Endodermal cell (in vitro differentiated cells): ENCODE results near the gene SCN1A. TPM values are rescaled to one million over a fixed set of nuclear protein-coding genes. Genes with fewer than 3 reads are reported as not detected.

ENCODE experiments used
- DNase-seq: peaks from one replicate; pipeline ENCODE4 v3.0.0-alpha.2; 2017
- H3K27ac ChIP-seq: 2 replicates; pipeline ENCODE4 v1.5.1; 2013; ENCODE audit warnings: mild to moderate bottlenecking, low read depth, low read length, moderate library complexity
- H3K27me3 ChIP-seq: 2 replicates; pipeline ENCODE4 v1.6.1; 2013; ENCODE audit warnings: mild to moderate bottlenecking, low read length, moderate library complexity; ENCODE audit not compliant: insufficient read depth, control insufficient read depth, poor library complexity, severe bottlenecking
- H3K36me3 ChIP-seq: 2 replicates; pipeline ENCODE4 v1.7.0; 2013; ENCODE audit warnings: mild to moderate bottlenecking, low read length, moderate library complexity; ENCODE audit not compliant: control insufficient read depth, insufficient read depth
- H3K4me1 ChIP-seq: one replicate; pipeline ENCODE4 v1.7.0; 2013; ENCODE audit warnings: low read length; ENCODE audit not compliant: control insufficient read depth, insufficient read depth
- H3K4me3 ChIP-seq: 2 replicates; pipeline ENCODE4 v1.5.1; 2013; ENCODE audit warnings: mild to moderate bottlenecking, low read length, moderate library complexity
- H3K9ac ChIP-seq: 2 replicates; pipeline ENCODE4 v1.6.1; 2013; ENCODE audit warnings: mild to moderate bottlenecking, low read length, moderate library complexity; ENCODE audit not compliant: poor library complexity, severe bottlenecking; ENCODE audit errors: extremely low read depth
- H3K9me3 ChIP-seq: 2 replicates; pipeline ENCODE4 v1.6.1; 2013; ENCODE audit warnings: mild to moderate bottlenecking, low read length, moderate library complexity; ENCODE audit not compliant: control insufficient read depth
- H3K27ac Mint-ChIP-seq: 2 replicates; pipeline ENCODE4 v1.8.0; 2020; ENCODE audit warnings: mixed read lengths
- H3K27me3 Mint-ChIP-seq: 2 replicates; pipeline ENCODE4 v1.8.0; 2021; ENCODE audit warnings: mild to moderate bottlenecking, mixed read lengths; ENCODE audit not compliant: insufficient read depth
- H3K36me3 Mint-ChIP-seq: 2 replicates; pipeline ENCODE4 v1.8.0; 2020; ENCODE audit warnings: low read depth, mixed read lengths
- H3K4me1 Mint-ChIP-seq: 2 replicates; pipeline ENCODE4 v1.8.0; 2020; ENCODE audit warnings: mixed read lengths
- H3K4me3 Mint-ChIP-seq: 2 replicates; pipeline ENCODE4 v1.8.0; 2020; ENCODE audit warnings: mild to moderate bottlenecking, moderate library complexity, mixed read lengths
- H3K9me3 Mint-ChIP-seq: 2 replicates; pipeline ENCODE4 v1.8.0; 2020; ENCODE audit warnings: mild to moderate bottlenecking, mixed read lengths
- CTCF ChIP-seq: fragments of 200-600 bp; sonication (generic); conservative IDR thresholded peaks from 2 replicates; pipeline ENCODE4 v1.5.0; 2021; ENCODE audit warnings: antibody characterized with exemption, mild to moderate bottlenecking
- WGBS, 2 experiments: methylation state at CpG; one replicate each; pipeline versions ENCODE4 v1.1.5 to v1.1.7; 2013; ENCODE audit warnings: missing lambda C conversion rate in 2 of 2, mixed read lengths in 1 of 2; ENCODE audit not compliant: insufficient coverage in 1 of 2, insufficient read length in 1 of 2; 5-methylcytosine and 5-hydroxymethylcytosine counted together
- total RNA-seq, 2 donors: library from RNA; stranded (reverse); fragmentation: NEBNext Ultra II Directional in 1 of 2; extraction: Animal tissue kit (Norgen Biotek cat#: 25700) in 1 of 2; gene quantifications; 2 replicates in 1 of 2; 3 replicates in 1 of 2; pipeline ENCODE4 v1.2.1, GENCODE V29; 2021

SCN1A gene
- total RNA-seq, 2 donors from 2014 or later: not detected

DNA sequence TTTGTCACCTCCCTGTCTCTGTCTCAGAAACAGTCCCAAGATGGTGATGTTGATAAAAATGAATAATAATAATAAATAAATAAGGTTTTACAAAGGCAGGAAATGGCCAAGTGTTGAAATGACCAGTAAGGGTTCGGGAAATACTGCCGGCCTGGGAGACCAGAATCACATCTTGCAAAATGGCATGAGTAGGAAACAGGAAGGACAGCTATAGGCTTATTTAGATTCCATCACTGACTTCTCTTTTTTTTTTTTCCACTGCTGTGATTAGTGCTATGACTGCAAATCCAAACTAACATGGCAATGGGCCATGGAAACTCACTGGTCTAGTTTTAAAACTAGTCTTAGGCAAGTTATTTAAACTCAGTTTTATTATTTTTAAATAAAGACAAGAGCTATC is 60.6 kb downstream of the SCN1A start:
- Histone ChIP-seq H3K4me3 (no peak overlapping the region), H3K9me3 (no peaks in the 10 kb centered on the region), H3K9ac (no peak overlapping the region), H3K27ac (no peak overlapping the region), H3K4me1 (no peaks in the 10 kb centered on the region), H3K27me3 (no peaks in the 10 kb centered on the region), H3K36me3 (no peaks in the 10 kb centered on the region)
- Mint-ChIP-seq H3K4me3 (no peak overlapping the region), H3K36me3 (no peaks in the 10 kb centered on the region), H3K9me3 (no peaks in the 10 kb centered on the region), H3K27ac (no peak overlapping the region), H3K4me1 (no peaks in the 10 kb centered on the region), H3K27me3 (no peaks in the 10 kb centered on the region)
- no peak for DNase-seq
- no peak for TF ChIP-seq CTCF
- 98 to 100% methylated on average over 2 of the region's 2 CpGs for WGBS, 2 experiments

- no peak for DNase-seq
- no peak for TF ChIP-seq CTCF
Measured at GRCh38 chr2:166060191-166060590, 67.6 kb downstream of the SCN1A start.

DNA sequence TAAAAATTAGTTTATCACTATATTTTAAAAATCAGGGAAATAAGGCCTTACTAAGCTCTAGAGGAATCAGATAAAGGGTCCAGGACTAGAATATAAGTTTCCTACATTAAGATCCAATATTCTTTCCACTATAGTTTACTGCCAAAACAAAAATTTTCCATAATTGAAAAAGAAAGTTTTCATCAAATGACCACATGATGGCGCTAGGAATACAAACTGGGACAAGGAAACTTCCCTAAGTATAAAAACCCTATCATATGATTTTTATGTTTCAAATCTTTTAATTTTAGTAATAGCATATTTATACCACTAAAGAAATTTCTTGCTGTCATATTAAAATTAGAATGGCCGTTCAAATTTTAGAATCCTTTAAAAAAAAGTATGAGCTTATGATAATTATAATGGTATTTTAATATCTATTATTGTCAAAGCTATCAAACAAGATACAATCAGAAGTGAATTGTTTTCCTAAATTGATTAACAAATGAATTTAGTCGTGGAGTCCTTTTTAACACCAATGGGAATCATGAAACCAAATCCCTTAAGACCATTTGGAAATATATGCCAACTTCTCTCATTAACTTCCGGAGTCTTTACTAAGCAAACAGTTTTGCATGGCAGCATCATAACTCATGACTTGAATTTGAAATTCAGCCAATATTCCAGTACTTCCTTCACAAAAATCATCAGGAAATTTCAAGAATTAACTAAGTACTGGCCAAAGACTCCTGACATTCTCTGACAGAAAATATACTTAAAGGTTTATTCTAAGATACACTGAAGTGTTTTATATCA is 70.3 kb downstream of the SCN1A start:
- Mint-ChIP-seq H3K4me1 (no peaks in the 10 kb centered on the region), H3K27ac (no peak overlapping the region), H3K27me3 (no peaks in the 10 kb centered on the region), H3K4me3 (no peak overlapping the region), H3K9me3 (no peaks in the 10 kb centered on the region), H3K36me3 (no peaks in the 10 kb centered on the region)
- H3K4me3 ChIP-seq: no peak overlapping the region
- no peak for DNase-seq
- no peaks in the 10 kb centered on the region for H3K36me3 ChIP-seq
- TF ChIP-seq CTCF: peak; percentile 82
- WGBS, 2 experiments: 37 to 100% methylated on average over 1 to 3 of the region's 4 CpGs
- no peak overlapping the region for H3K9ac ChIP-seq
- H3K9me3 ChIP-seq: no peaks in the 10 kb centered on the region
- H3K27me3 ChIP-seq: no peaks in the 10 kb centered on the region
- H3K27ac ChIP-seq: no peak overlapping the region
- H3K4me1 ChIP-seq: no peaks in the 10 kb centered on the region

More at GRCh38 chr2:166060191-166060590, 67.6 kb downstream of the SCN1A start:
- no peaks in the 10 kb centered on the region for H3K27me3 ChIP-seq
- H3K27ac ChIP-seq: no peak overlapping the region
- Mint-ChIP-seq H3K4me3 (no peak overlapping the region), H3K27ac (no peak overlapping the region), H3K4me1 (no peaks in the 10 kb centered on the region), H3K27me3 (no peaks in the 10 kb centered on the region), H3K36me3 (no peaks in the 10 kb centered on the region), H3K9me3 (no peaks in the 10 kb centered on the region)
- H3K9me3 ChIP-seq: no peaks in the 10 kb centered on the region
- no peaks in the 10 kb centered on the region for H3K4me1 ChIP-seq
- no peak overlapping the region for H3K9ac ChIP-seq
- H3K4me3 ChIP-seq: no peak overlapping the region
- WGBS, 2 experiments: 70 to 100% methylated on average over 2 to 4 of the region's 4 CpGs
- no peaks in the 10 kb centered on the region for H3K36me3 ChIP-seq
